Limb (tissue), 2 donors: Measurements from ENCODE around the gene ATP8A2.
"Not testable (repeated sequence)": the region's sequence is repeated elsewhere in the genome, so short reads cannot be mapped to it uniquely, and the experiment has no call there.

ENCODE experiments used
- DNase-seq, 2 donors: peaks; one replicate each; pipeline ENCODE4 v3.0.0-alpha.2; 2016; ENCODE audit errors: extremely low spot score in 2 of 2

The ATP8A2 gene

DNA sequence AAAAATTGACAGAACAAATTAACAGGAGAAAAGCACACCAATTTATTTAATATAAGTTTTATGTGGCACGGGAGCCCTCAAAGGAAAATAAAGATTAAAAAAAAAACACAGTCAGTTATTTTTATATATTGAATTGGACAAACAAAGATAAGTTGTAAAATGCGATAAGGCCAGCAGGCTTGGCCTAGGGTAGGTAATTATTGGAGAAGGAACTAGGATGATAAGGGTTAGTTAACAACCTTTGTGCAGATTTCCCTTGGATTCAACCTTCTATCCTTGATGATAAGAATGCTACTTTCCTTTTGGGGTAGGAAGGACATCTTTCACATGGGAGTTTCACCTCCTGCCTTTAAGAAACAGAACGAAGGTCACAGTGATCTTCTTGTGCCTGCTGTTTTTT, 427.2 kb downstream of the ATP8A2 start:
- no peak for DNase-seq

DNA sequence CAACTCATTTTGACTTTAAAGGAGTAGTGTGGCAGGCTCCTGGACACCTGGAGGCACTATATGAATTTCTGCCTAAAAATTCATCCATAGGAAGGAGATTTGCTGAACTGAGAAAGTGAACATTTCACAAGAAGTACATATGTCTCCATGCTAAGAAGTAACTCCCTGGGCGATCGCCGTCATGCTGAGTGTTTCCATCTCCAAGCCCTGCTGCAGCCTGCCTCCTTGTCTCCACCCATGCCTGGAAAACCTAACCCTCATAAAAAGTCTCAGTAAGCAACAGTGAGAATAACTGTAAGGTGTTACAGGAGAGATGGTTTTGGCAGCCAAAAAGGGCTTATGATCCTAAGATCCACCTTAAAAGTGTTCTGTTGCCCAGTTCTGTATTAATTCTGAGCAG, 428.7 kb downstream of the ATP8A2 start:
- no peak for DNase-seq

DNA sequence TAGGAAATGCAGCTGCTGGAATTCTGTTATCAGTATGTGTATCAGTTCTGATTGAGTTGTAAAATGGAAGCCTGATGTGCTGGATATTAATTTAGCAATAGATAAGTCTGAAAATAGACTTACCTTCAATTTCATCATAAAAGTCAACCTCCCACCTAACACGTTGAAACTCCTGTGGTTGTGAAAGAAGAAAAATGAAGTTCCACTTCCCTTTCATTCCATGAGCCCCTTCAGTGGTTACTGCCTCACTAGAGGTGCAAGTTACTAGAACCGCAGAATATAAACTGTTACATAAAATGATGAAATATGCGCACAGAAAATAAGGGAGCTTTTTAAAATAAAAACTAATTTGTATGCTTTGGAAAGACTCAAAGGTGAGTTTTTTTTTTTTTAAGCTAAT, 430.8 kb downstream of the ATP8A2 start:
- DNase-seq, result no peak

DNA sequence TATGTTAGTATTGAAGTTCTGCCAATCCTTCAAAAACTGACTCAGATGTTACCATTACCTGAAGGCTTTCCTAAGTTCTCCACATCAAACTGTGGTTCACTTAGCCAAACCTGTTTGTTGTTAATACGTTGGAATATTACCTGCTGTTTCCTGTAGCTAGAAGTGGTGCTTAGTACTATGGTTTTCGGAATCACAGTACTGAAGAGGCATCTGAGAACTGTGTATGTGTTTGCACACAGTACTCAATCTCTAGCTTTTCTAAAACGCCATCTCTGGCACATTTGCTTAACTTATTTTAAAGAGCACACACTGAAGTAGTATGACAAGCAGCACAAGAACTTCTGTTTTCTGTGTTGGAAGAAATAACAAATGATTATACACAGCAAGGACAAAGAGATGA, 431.9 kb downstream of the ATP8A2 start:
- no peak for DNase-seq

DNA sequence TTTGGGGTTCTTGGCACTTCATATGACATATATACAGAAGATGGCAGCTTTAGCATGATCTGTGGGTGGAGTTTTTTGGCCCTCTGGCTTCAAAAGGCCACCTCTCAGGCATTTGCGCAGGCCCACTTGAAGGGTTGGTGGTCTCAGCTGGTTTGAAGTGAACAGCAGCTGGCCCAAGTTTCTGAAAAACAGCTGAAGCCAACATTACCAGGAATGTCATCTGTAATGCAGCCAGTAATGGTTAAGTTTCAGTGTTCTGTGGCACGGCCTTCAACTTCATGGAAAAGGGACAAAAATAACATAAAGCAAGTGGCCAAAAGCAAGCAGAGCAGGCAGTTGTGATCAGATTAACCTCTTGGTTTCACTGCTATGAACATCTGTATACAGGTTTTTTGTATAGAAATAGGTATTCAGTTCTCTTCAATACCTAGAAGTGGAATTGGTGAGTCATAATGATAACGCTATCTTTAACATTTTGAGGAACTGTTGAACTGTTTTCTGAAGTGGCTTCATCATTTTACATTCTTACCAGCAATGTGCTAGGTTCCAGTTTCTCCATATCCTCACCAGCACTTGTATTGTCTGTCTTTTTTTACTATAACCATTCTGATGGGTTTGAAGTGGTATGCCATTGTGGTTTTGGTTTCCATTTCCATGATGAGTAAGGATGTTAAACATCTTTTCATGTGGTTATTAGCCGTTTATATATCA, 434.6 kb downstream of the ATP8A2 start:
- peak in 1 of 2 donors; percentile 63 for DNase-seq

DNA sequence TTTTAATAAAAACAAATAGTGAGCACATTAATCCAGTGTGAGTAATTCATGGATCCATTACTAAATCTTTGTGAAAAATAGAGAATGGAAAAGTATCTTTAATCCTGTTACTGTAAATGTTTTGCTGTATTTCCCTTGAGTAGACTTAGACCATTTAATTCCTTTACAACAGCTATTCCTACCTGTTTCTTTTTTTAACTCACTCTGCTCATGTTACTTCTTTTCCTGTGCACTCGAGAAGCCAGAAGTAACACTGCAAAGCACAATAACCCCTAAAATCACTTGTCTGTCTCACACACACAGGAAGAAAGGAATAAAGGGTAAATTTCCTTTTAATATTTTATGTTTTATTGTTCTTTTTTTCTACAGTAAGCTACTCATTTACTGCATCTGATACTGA, 435.8 kb downstream of the ATP8A2 start:
- DNase-seq, result no peak

DNA sequence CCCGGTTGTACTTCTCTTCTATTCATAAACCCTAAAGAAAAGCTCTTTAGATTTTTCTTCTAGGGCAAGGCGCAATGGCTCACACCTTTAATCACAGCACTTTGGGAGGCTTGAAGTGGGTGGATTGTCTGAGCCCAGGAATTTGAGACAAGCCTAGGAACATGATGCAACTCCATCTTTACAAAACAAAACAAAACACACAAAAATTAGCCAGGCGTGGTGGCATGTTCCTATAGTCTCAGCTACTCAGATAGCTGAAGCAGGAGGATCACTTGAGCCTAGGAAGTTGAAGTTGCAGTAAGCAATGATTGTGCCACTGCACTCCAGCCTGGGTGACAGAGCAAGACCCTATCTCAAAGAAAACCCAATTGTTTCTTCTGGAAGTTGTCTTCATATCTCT, 439.7 kb downstream of the ATP8A2 start:
- no peak for DNase-seq

DNA sequence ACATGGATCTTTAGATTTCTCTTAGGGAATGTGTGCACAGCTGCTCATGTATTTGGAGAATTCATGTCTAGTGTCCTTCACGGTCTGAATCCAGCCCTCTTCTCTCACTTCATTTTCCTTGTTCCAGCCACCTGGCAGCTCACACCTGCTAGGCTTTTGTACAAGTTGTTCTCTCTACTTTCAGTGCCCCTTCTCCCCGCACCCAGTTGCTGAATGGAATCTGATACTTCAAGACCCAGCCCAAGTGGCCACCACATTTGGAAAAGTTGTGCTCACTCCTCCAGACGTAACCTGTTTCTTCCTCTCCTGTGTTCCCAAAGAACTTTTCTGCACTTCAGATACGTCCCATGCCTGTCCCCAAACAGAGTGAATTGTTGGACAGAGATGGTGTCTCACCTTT, 444.5 kb downstream of the ATP8A2 start:
- DNase-seq, result no peak

DNA sequence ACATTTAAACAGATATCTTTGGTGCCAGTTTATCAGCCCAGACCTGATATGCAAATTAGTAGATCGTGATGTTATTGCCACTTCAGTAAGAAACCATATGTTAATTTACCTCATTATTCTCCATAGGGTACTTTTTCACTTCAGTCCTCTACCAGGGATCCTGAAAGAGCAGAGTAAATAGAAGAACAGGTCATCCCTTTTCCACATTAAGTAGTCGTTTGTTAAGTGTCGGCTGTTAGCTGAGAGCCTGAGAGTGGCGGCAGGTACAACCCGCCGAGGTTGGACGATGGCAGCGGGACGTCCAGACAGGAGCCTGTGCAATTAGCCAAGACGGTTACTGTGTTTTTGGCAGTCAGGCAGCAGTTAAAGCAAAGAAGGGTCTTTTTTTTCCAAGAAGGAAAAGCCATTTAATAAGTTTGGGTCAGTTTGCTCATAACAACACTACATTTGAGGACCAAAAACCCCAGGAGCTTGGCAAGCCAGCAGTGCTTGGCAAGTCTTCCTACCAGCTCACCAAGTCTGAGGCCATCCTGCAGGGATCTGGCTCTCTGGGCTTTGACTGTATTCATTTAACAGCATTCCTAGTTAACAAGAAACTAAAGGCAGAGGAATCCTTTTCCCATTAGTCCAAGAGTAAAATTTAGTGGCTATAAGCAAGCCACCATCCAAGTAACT, 448.2 kb downstream of the ATP8A2 start:
- no peak for DNase-seq

DNA sequence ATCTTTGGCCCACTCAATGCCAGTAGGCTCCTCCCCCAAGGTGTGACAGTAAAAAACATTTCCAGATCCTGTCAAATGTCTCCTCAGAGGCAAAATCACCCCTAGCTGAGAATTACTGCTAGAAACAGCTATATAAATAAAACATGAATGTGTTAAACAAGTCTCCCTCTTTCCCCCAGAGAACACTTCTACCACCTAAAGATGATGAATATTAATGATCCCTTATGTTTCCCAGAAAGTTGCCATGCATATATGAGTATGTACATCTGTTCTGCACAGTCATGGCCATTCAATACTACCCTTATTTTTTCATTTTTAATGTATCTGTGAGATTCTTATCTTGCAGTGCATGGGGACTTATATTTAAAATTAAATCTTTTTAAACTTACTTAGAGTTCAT, 450.0 kb downstream of the ATP8A2 start:
- no peak for DNase-seq

DNA sequence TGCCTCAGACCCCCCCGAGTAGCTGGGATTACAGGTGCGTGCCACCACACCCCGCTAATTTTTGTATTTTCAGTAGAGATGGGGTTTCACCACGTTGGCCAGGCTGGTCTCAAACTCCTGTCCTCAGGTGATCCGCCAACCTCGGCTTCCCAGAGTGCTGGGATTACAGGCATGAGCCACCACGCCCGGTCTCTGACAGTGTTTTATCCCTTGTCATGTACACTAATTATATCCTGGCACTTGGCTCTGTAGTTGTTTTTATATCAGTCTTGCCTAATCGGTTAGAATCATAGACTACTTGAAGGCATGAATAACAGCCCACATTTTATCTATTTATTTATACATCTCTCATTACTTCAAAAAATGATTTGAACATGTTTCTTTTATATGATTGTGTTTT, 455.4 kb downstream of the ATP8A2 start:
- DNase-seq, result not testable (repeated sequence)

DNA sequence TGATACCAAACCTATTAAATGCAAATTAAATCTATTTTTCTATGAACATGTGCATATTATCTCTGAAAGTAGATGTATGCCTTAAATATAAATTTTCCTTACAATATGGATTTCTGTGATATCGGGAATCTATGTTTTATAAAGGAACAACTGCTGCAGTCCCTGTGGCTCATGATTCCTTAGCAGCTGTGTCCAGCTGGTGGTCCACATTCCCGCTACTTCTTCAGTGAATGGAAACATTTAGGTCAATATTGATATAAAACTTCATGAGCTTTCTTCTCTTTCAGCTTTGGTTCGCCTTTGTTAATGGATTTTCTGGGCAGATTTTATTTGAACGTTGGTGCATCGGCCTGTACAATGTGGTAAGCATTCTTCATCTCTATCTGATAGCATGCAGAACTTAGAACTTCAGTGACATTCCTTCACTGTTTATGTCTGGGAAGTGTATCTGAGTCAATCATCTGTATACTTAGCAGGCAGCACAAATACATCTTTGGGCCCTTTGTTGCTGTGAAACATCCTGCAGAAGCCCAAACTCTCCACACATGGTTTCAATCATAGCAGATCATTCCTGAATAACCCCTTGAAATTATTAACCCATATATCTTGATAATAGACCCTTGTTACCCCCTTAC, 456.2 kb downstream of the ATP8A2 start:
- DNase-seq, result peak in 1 of 2 donors; percentile 48

DNA sequence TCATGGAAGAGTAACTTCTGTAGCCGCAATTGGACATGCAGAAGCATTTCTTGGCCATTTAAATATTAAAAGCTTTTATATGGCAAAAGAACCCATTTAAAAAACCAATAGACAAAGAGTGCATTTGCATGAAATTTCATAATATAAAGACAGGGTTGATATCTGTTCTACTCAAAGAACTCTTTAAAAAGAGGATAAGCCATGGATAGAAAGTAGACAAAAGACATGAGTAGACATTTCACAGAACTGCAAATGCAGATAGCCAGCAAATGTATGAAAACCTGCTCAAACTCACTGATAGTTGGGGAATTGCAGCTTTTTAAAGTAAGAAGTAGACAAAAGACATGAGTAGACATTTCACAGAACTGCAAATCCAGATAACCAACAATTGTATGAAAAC, 462.0 kb downstream of the ATP8A2 start:
- no peak for DNase-seq

DNA sequence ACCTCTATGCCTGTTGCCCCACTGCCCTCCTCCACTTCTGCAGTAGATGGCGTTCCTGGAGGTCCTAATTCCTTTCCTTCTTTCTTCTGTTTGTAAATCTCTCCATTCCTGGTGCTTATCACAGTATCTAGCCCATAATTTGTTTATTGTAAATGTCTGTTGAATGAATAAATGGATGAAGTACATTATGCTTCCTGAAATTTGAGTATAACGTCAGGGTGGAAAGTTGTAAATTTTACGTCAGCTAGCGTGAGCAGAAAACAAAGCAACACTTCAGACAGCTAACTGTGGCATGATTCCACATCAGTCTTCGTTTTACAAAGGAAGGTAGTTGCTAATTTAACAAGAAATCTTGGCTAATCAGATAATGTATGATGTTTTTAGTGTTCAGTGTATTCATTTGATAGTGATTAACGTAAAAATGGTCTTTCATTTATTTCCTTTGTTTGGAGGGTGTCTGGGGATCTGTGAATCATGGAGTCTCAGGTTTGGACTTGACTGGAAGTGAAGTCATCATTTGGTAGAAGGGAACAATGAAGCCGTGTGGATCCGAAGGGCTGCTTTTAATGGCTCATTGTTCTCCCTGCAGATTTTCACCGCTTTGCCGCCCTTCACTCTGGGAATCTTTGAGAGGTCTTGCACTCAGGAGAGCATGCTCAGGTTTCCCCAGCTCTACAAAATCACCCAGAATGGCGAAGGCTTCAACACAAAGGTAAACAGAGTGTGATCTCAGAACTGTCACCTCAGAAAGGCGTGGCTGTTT, 465.0 kb downstream of the ATP8A2 start:
- no peak for DNase-seq

DNA sequence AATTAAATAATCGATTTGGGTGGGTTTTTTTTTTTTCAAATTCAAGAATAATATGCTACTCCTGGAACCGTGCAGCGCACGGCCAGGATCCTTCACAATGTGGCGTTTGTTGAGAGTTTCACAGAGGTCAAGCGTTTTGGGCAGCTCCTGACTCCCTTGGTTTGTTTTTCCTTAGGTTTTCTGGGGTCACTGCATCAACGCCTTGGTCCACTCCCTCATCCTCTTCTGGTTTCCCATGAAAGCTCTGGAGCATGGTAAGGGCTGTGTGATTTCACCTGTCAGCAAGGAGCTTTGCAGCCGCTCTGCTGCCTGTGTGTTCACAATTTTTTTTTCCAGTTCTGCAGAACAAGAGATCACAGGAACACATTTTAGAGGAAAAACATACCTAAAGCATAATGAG, 467.6 kb downstream of the ATP8A2 start:
- DNase-seq, result no peak

DNA sequence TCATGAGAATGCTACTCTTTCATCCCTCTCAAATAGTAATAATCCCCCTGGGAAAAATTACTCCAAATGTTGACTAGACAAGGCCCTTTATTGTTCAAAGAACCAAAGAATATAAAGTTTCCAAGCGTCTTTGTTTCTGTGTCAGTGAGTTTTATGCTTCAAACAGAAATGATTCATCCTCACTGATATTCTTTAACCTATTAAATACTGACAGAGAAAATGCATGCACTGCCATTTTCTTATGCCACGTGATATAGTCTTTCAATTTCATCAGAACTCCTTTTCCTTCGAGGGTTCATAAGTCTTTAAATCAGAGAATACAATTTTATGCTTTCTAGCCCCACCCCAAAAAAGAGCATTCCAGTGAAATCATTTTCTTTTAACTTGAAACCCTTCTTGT, 468.5 kb downstream of the ATP8A2 start:
- DNase-seq, result no peak

DNA sequence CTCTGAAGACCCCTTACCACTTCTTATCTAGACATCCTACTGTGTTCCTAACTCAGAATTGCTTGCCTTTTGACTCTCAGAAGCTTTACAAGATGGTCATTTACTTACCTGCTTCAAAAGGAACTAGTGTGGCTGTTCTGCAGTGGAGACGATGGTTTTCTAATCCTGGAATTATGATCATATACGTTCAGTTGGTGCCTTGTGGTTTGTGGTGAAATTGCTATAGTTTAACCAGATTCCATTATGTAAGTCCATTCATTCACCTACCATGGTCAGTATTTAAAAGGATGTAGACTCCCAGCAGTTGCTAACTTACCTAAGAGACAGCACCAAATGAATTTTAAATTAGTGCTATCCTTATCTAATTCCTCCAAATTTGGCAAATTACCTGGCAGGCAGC, 469.2 kb downstream of the ATP8A2 start:
- no peak for DNase-seq

DNA sequence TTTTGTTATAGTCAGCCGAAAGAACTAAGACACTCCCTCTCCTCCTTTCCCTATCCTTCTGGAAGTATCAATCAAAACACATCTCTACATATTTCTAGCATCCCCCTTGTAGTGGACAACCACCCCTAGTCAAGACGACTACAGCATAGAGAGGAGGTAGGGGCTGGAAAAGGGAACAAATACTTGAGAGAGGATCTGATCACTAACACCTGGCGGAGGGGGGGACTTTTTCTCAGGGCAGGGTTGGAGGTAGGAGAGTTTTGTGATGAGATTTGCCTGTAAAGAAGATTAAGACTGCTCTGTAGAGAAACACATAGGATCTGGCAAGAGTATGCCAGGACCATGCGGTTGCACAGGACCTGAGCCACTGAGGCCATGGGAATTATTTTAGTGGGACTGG, 471.9 kb downstream of the ATP8A2 start:
- DNase-seq, result no peak

DNA sequence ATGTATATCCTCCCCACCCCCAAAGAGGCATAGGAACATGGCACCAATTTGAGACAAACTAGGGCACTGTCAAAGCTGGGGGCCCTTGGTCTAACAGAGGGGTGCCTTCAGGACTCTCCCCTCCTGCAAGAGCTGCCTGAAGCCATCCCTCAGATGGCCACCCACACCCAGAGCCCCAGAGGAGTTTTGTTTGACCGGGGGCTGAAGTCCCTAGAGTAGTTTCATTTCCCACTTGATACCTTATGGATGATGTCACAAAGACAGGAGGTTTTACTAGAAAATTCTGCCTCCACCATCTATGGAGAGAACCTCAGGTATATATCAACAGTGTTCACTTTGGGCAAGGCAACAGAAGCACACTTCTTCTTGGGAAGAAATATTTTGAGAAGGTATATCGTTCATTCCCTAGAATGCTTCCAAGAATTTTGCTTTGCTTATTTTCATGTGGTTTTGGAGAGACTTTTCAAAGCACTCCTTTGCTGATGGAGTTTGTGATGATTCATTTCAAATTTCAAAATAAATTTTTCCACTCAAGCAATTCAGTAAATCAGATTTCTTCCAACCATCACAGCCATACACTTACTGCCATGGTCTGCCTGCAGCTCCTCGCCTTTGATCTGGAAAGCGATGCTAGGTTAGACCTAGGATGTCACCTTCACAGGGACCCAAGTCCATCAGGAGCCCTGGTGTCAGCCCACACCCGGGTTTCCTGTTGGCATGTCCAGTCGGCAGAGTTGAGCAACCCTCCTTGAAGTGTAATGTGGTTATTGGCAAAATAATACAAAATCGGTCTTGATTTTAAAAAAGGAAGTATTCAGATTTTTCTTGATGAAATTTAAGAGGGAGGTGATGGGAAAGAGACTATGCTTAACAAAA, 473.0 kb downstream of the ATP8A2 start:
- no peak for DNase-seq

DNA sequence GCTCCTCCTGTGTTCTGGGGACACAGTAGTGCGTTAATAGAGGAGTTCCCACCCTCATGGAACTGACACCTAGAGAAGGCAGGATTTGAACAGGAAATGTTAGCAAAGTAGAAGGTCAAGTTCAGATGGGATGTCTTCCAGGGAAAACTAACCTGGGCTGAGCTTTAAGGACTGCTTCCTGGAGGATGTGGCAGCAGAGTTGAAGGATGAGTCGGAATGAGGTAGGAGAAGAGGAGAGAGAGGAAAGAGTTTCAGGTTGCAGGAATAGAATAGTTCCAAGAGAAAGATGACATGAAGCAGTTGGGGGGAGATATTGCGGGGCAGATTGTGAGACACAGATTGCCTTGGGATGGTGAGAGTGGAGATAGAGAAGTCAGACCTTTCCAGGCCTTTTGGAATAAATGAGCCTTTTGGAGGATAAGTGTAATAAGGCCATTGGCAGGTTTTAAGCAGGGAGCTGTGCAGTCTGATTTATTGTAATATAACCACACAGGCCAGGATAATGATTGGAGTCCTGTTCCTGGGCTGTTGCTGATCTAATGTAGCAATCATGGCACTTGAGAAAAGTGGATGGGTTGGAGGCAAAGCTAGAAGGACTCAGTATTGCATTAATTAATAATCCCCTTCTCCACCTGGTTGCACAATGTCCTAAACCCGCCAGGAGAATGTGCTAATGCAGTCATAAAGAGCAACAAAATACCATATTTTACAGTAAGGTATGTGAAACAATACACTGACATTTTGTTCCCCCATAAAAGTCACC, 474.6 kb downstream of the ATP8A2 start:
- DNase-seq, result no peak
